ENCODE data around the gene HRCT1.
"Not testable (repeated sequence)": the region's sequence is repeated elsewhere in the genome, so short reads cannot be mapped to it uniquely, and the experiment has no call there.

Gene HRCT1

GRCh38 chr9:35919212-35920008, 13.4 kb downstream of the HRCT1 start:
- no peak for DNase-seq

DNA sequence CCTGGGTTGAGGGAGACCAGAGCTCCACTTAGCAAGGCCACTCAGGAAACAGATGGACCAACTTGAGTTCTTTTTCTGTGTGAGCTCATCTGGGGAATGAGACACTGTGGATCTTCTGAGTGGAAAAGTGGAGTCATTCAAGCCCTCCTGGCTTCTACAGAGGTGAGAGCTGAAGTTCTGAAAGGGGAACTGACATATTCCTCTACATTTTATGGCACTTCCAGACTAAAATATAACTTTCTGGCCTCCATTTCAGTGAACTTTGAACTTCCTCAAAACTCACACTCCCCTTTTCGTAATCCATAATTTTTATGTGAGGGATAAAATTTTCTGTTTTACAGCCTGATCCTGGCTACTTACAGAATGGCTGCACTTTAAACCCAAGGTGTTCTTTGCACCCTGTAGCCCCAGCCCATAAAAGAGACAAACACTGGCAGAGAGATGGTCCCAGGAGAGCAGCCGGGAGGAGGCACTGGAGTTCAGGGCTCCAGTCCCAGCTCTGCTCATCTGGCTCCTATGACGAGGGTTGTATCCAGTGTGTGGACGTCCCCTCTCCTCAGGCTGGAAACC, 14.1 kb downstream of the HRCT1 start:
- no peak for DNase-seq

DNA sequence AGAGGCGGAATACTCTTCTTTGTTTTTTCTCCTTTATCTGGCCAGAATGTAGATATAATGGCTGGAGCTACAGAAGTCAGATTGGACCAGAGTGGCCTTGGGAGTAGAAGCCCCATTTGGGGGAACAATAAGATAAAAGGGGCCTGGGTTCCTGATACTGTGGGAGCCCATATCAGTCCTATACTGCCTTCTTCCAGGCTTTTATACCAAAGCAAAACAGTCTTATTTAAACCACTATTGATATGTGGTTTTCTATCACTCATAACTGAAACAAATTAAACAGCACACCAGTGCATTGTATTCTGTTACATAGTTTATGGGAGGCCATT, 17.6 kb downstream of the HRCT1 start:
- DNase-seq: no peak

GRCh38 chr9:35923927-35924763, 18.1 kb downstream of the HRCT1 start:
- DNase-seq: no peak

DNA sequence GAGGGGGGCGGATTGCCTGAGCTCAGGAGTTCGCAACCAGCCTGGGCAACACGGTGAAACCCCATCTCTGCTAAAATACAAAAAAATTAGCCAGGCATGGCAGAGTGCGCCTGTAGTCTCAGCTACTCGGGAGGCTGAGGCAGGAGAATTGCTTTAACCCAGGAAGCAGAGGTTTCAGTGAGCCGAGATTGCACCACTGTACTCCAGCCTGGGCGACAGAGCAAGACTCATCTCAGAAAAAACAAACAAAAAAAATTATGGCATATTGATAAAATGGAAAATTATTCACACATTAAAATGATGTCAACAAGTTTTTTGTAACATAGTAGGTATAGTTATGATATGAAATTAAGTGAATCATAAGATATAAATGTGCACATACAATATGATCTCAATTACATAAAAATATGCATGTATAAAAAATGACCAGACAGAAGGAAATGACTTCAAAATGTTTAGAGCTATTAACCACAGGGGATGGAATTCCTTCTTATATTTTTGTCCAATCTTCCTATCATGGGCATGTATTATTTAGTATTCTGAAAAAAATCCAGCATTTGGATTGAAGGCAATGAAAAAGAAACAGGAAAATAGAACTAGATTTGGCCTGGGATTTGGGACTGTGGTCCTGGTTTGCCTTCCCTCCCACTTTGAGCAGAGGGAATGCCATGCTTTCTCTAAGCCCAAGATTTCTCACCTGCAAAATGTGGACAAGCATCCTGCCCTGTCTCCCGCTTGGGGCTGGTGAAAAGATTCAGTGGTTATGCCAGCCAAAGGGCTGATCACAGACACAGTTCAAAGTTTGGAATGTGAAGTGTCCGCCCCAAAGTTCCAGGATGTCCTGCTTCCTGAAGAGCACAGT, 22.8 kb downstream of the HRCT1 start:
- no peak for DNase-seq

- DNase-seq: no peak
Observed at GRCh38 chr9:35929453-35929718, 23.4 kb downstream of the HRCT1 start.

DNA sequence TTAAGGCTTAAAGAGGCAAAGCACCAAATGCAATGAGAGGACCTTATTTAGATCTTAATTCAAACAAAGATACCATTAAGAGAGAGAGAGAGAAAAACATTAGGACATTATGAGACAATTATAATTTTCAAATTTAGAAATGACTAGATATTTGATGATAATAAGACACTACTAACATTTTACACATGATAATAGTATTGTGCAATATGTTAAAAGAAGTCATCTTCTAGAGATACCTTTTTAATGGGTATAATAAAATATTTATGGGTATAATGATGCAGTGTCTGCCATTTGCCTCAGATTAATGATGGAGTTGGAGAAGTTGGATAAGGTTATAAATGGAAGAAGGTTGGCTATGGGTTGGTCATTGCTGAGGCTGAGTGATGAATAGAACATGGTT, 24.5 kb downstream of the HRCT1 start:
- DNase-seq: no peak

GRCh38 chr9:35930989-35931388, 25.0 kb downstream of the HRCT1 start:
- no peak for DNase-seq

DNA sequence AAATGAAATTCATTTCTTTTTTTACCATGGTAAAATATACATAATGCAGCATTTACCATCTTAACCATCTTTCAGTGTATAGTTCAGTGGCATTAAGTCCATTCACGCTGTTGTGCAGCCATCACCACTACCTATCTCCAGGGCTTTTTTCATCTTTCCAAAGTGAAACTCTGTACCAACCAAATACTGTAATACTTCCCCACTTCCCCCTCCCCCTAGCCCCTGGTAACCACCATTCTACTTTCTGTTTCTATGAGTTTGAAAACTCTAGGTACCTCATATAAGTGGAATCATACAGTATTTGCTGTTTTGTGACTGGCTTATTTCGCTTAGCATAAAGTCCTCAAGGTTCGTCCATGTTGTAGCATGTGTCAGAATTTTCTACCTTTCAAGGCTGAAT, 26.7 kb downstream of the HRCT1 start:
- DNase-seq: no peak

- DNase-seq: no peak
Observed at GRCh38 chr9:35933550-35934067, 27.6 kb downstream of the HRCT1 start.

GRCh38 chr9:35934069-35934468, 28.1 kb downstream of the HRCT1 start:
- DNase-seq: not testable (repeated sequence)

- DNase-seq: no peak
Observed at GRCh38 chr9:35935261-35935660, 29.3 kb downstream of the HRCT1 start.

DNA sequence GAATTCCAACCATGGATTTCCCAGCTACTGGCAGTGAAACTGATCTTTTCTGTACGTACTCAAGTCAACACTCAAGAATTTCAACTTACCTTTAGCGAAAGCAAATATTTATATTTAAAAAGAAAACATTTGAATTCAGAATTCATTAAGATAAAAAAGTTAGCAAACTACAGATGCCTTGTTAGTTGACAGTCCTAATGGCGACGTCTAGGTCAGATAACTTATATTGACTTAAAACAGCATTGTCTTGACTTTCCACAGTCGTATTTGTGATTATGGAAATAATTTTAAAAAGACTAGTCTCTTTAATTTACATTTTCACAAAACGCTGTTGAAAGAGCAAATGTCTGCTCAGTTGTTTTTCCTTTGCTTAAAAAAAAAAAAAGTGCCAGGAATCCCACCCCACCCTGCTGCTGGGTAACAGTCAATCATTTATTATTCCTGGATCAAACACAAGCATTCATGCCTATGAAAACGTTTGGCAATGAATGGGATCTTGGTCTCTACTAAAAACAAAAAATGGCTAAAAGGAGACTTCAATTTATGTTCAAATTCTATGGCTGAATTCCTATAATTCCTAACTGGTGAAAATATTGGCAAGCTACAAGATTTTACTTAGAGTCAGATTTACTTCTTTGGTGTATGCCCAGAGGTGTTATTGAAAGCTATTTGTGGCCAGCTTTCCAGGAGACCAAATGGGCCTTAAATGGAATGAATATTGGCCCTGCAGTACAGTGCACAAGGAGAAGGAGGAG, 29.9 kb downstream of the HRCT1 start:
- no peak for DNase-seq

- DNase-seq: no peak
Observed at GRCh38 chr9:35937227-35937626, 31.2 kb downstream of the HRCT1 start.

- DNase-seq: no peak
Observed at GRCh38 chr9:35938474-35939356, 32.7 kb downstream of the HRCT1 start.

DNA sequence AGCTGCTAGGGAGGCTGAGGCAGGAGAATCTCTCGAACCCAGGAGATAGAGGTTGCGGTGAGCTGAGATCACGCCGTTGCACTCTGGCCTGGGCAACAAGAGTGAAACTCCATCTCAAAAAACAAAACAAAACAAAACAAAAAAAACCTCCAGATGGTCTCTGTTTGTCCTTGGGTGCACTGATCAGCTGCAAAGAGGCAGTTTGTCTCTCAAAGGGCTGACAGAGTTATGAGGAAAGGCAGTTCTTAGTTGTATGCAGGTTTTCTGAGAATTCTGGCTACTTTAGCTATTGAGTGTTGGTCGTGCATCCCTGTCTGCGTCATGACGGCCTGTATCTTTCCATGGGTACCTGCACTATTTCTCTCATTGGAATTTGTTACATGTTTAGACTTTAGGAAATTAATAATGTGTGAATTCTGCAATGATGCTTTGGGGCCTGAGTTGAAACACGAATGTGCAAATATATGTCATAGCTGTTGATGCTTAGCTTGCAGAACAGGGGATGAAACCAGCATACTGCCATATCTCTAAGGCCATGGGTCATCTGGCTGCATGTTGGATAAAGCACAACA, 33.8 kb downstream of the HRCT1 start:
- no peak for DNase-seq

DNA sequence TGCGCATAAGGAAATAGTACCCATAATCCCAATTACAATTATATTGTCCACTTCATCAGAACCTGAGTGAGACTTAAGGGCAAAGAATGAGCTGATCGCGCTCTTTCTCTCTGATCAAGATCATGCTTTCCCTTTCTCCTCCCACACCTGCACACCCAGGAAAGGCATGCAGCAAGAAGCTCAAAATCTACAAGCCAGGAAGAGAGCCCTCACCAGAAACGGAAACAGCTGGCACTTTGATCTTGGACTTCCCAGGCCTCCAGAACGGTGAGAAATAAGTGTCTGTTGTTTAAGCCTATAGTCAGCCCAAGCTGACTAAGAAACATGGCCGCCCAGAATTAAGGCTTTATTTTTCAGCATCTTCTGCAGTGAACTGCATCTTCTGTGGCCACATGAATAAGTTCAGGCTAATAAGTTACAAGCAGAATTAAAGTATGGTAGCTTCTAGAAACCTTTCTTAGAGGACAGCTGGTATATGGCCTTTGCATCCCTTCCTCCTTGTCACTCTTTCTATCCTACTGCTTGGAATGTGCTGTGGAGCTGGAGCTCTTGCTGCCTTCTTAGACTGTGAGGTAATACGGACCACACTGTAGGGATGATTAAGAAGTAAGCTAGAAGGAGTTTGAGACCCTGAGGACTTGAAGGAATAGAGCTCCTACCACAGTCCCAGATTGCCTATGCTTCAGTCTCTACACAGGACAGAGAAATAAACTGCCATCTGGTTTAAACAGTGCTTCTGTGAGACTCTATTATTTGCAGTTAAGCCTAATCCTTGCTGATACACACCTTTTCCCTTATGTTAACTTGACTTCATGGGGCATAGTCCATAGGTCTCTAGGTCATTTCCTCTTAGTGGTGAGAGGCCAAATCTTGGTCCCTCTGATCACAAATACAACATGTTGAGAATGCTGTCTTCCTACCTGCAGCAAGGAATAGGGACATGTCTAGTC, 34.7 kb downstream of the HRCT1 start:
- no peak for DNase-seq

DNA sequence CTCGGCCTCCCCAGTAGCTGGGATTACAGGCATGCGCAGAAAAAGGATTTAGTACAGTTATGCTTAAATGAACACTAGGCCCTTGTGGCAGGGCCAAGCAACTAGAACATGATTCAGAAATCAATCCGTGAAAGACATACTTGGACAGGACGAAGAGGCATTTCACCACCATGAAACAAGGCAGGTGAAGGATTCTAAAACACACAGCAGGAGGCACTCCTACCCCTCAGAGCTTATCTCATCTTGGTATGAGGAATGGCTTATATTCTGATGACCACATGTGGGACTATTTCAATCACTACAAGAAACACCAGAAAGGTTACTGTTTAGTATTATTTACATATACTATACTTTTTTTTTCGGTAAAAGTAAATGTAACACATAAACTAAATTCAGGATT, 36.3 kb downstream of the HRCT1 start:
- no peak for DNase-seq

DNA sequence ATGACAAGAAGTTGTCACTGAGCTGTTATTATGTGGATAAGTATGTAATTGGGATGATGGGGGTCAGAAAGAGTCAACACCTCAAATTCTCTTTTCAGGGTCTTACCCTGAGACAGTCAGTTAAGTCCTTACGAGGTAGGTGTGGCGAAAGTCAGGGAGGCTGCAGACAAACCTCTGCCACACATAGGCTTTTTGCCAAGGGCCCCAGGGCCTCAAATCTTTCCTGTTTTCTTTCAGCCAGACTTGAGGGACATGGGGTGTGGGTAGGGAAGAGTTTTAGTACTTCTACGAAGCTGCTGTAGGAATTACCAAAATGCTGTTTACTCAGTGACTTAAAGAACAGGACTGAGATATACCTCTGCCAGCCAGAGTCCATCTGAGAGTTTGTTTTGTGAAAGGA, 38.2 kb downstream of the HRCT1 start:
- no peak for DNase-seq

DNA sequence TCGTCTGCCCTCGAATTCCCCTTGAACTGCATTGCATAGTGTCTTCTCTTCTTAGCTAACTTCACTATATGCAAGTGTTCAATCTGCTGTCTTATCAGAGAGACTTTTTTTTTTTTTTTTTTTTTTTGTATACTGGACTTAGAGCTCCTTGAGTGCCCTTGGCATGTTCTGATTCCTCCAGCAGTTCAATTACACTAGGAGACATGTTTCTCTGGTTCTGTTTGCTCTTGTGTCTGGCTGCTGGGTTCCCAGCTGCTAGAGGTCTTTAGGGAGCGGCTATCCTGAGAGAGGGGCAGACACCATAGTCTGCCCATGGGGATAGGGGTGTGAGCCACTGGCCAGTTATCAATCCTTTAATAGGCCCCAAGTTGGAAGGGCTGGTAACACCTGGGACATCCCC, 38.8 kb downstream of the HRCT1 start:
- no peak for DNase-seq

Data from retina (tissue), 1 donor.